ENCODE results near the gene STRIP1. TPM values are rescaled to one million over a fixed set of nuclear protein-coding genes. Genes with fewer than 3 reads are reported as not detected.

Gene STRIP1
- total and polyA plus RNA-seq, 10 of the 15 experiments (the other 5 are each of a cell fraction or from before 2014, with no cell fraction given): 6.3 to 26.6 (median 18.0) TPM

- TF ChIP-seq, protein P1, sequence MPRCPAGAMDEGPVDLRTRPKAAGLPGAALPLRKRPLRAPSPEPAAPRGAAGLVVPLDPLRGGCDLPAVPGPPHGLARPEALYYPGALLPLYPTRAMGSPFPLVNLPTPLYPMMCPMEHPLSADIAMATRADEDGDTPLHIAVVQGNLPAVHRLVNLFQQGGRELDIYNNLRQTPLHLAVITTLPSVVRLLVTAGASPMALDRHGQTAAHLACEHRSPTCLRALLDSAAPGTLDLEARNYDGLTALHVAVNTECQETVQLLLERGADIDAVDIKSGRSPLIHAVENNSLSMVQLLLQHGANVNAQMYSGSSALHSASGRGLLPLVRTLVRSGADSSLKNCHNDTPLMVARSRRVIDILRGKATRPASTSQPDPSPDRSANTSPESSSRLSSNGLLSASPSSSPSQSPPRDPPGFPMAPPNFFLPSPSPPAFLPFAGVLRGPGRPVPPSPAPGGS (IDR thresholded peaks at IDR 0.05; ENCODE audit: borderline replicate concordance, insufficient read depth, low read depth, low read length, poor library complexity, severe bottlenecking): no peak
- TF ChIP-seq SP1 (IDR thresholded peaks at IDR 0.05; ENCODE audit: low read depth, low read length) (no peak), JUND (IDR thresholded peaks at IDR 0.05; ENCODE audit: low read depth, low read length) (no peak), HSF1 (IDR thresholded peaks at IDR 0.05; ENCODE audit: low read depth, low read length) (no peak), SMAD5 (IDR thresholded peaks at IDR 0.05; ENCODE audit: low read depth) (no peak), TAF1 (IDR thresholded peaks at IDR 0.05; ENCODE audit: borderline replicate concordance, low read depth, low read length) (no peak), STAT1 (conservative IDR thresholded peaks at IDR 0.05) (no peak), FOXM1 (IDR thresholded peaks at IDR 0.05; ENCODE audit: low read depth, low read length) (no peak), NR2F1 (conservative IDR thresholded peaks at IDR 0.05) (no peak), BMI1 (IDR thresholded peaks at IDR 0.05; ENCODE audit: borderline replicate concordance) (no peak), RCOR1 (conservative IDR thresholded peaks at IDR 0.05; ENCODE audit: low read depth, low read length) (no peak), CTCF (IDR thresholded peaks at IDR 0.05 in 2 of 3, conservative IDR thresholded peaks at IDR 0.05 in 1 of 3; ENCODE audit: control insufficient read depth in 2 of 3, extremely low read depth in 1 of 3, insufficient read depth in 1 of 3, low read depth in 3 of 3, low read length in 3 of 3) (no peak), KDM1A (IDR thresholded peaks at IDR 0.05; ENCODE audit: borderline replicate concordance) (no peak), E2F4 (IDR thresholded peaks at IDR 0.05; ENCODE audit: low read depth, low read length) (no peak)
- TF ChIP-seq, protein P2, sequence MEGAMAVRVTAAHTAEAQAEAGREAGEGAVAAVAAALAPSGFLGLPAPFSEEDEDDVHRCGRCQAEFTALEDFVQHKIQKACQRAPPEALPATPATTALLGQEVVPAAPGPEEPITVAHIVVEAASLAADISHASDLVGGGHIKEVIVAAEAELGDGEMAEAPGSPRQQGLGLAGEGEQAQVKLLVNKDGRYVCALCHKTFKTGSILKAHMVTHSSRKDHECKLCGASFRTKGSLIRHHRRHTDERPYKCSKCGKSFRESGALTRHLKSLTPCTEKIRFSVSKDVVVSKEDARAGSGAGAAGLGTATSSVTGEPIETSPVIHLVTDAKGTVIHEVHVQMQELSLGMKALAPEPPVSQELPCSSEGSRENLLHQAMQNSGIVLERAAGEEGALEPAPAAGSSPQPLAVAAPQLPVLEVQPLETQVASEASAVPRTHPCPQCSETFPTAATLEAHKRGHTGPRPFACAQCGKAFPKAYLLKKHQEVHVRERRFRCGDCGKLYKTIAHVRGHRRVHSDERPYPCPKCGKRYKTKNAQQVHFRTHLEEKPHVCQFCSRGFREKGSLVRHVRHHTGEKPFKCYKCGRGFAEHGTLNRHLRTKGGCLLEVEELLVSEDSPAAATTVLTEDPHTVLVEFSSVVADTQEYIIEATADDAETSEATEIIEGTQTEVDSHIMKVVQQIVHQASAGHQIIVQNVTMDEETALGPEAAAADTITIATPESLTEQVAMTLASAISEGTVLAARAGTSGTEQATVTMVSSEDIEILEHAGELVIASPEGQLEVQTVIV (IDR thresholded peaks at IDR 0.05; ENCODE audit: borderline replicate concordance, partially characterized antibody): no peak
- no TSS peak for BruUV-seq (replicated peaks)
- Histone ChIP-seq H3K27ac (ENCODE audit: control insufficient read depth, insufficient read depth) (no peak overlapping the region), H3K27me3 (replicated peaks in 1 of 2; ENCODE audit: control insufficient read depth in 2 of 2, insufficient read depth in 2 of 2, low read length in 1 of 2) (no peaks in the 10 kb centered on the region), H3K9ac (ENCODE audit: control insufficient read depth, insufficient read depth, low read length) (no peak overlapping the region), H4K20me1 (ENCODE audit: control insufficient read depth, insufficient read depth) (no peaks in the 10 kb centered on the region), H2AFZ (ENCODE audit: control insufficient read depth, low read depth, low read length) (no peak overlapping the region), H3K36me3 (ENCODE audit: control insufficient read depth in 2 of 2, insufficient read depth in 2 of 2, low read length in 1 of 2) (peaks cover 35 to 49% of the 10 kb centered on the region in 2 experiments), H3K4me2 (ENCODE audit: control insufficient read depth, insufficient read depth) (no peak overlapping the region), H3K4me1 (ENCODE audit: control insufficient read depth, insufficient read depth, low read length) (no peaks in the 10 kb centered on the region), H3K9me3 (replicated peaks; ENCODE audit: control insufficient read depth, insufficient read depth, low read length) (no peaks in the 10 kb centered on the region), H3K4me3 (no peak overlapping the region), H3K79me2 (ENCODE audit: control insufficient read depth, insufficient read depth, low read length) (no peaks in the 10 kb centered on the region)
- intact Hi-C loops (cut with micrococcal nuclease; ENCODE audit: unreplicated experiment): no loop called here
- FAIRE-seq (no peak), ATAC-seq (no peak), DNase-seq (ENCODE audit: low read depth, low spot score) (no peak)
- WGBS (ENCODE audit: insufficient coverage, insufficient replicate concordance, low lambda C conversion rate, missing lambda C conversion rate): over 99% methylated on average over 10 of the region's 10 CpGs
- SMC1A ChIA-PET (ENCODE audit: uncharacterized antibody, unreplicated experiment): no interaction called here
- in situ Hi-C loops (cut with MboI): no loop called here
- RAD21 ChIA-PET (ENCODE audit: unreplicated experiment): no interaction called here
- POLR2A ChIA-PET: no interaction called here
- CTCF ChIA-PET: interaction anchor here (0.7 kb wide), 1 partner anchor 75 kb away, joined by 3 read pairs; no protein-coding TSS in a partner anchor
Observed at GRCh38 chr1:110043016-110043415, 8.6 kb downstream of the STRIP1 start.
